Gastroesophageal sphincter (tissue), 3 donors: ENCODE results near the gene KASH5.

Experiments
- POLR2A ChIP-seq, 2 donors: fragments of 450-650 bp; IDR thresholded peaks; one replicate each; pipeline ENCODE4 v1.6.1; 2017; ENCODE audit warnings: antibody characterized with exemption in 2 of 2, mild to moderate bottlenecking in 2 of 2, moderate library complexity in 1 of 2
- POLR2AphosphoS5 ChIP-seq: sonication (generic); formaldehyde crosslinking; IDR thresholded peaks from one replicate; pipeline ENCODE4 v1.6.1; 2017; ENCODE audit warnings: antibody characterized with exemption
- TF ChIP-seq, protein P1 (sequence below), 4 experiments: fragments of 200-600 bp in 2 of 4; fragments of 450-650 bp in 2 of 4; sonication (generic) in 1 of 4; IDR thresholded peaks; one replicate each; pipeline ENCODE4 v1.5.1; 2017 to 2019; ENCODE audit warnings: antibody characterized with exemption in 4 of 4, mild to moderate bottlenecking in 2 of 4, moderate library complexity in 2 of 4

DNA sequence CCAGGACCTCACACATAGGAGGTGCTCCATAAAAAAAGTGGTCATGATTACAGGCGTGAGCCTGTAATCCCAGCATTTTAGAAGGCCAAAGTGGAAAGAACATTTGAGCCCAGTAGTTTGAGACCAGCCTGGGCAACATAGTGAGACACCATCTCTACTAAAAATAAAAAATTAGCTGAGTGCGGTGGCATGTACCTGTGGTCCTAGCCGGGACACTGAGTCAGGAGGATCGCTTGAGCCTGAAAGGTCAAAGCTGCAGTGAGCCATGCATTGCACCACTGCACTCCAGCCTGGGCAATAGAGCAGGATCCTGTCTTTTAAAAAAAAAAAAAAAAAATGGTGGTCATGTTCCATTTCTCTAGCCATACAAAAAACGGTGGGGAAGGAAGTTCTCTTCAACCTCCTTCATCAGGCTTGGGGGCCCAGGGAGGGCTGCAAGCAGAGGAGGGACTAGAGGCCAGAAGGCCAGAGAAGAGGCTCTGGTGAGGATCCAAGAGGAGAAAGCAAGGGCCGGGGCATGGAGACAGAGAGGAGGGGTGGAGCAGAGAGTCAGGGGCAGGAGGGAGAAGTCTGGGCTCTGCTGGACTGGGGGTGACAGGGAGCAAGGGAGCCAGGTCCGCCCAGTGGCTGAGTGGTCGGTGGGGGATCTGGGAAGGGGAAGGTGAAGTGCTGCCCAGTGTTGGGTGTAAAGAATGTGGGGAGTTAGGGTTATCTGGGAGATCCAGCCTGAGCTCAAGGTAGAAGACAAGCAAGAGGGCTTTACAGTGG, 8.9 kb downstream of the KASH5 start:
- TF ChIP-seq, protein P1, sequence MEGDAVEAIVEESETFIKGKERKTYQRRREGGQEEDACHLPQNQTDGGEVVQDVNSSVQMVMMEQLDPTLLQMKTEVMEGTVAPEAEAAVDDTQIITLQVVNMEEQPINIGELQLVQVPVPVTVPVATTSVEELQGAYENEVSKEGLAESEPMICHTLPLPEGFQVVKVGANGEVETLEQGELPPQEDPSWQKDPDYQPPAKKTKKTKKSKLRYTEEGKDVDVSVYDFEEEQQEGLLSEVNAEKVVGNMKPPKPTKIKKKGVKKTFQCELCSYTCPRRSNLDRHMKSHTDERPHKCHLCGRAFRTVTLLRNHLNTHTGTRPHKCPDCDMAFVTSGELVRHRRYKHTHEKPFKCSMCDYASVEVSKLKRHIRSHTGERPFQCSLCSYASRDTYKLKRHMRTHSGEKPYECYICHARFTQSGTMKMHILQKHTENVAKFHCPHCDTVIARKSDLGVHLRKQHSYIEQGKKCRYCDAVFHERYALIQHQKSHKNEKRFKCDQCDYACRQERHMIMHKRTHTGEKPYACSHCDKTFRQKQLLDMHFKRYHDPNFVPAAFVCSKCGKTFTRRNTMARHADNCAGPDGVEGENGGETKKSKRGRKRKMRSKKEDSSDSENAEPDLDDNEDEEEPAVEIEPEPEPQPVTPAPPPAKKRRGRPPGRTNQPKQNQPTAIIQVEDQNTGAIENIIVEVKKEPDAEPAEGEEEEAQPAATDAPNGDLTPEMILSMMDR (IDR thresholded peaks at IDR 0.05), result no peak
- TF ChIP-seq POLR2A (IDR thresholded peaks at IDR 0.05), result no peak
- no peak for TF ChIP-seq POLR2AphosphoS5
